HG02970 (cell line): ENCODE results near the gene SMIM35.

ENCODE experiments used
- ATAC-seq: cut with Tn5 transposase; IDR thresholded peaks from one replicate; pipeline ENCODE4 v1.9.1; 2021; ENCODE audit warnings: mild to moderate bottlenecking, moderate library complexity, moderate number of reproducible peaks; ENCODE audit not compliant: unreplicated experiment, low FRiP score

Gene SMIM35

GRCh38 chr11:117972044-117972443 is 114.7 kb downstream of the SMIM35 start:
- ATAC-seq, result no peak

GRCh38 chr11:117970400-117971024 is 116.3 kb downstream of the SMIM35 start:
- no peak for ATAC-seq

GRCh38 chr11:117969160-117969991 is 117.4 kb downstream of the SMIM35 start:
- no peak for ATAC-seq

- ATAC-seq, result no peak
Observed at GRCh38 chr11:117966908-117967307, 119.9 kb downstream of the SMIM35 start.

GRCh38 chr11:117962826-117963225 is 123.9 kb downstream of the SMIM35 start:
- no peak for ATAC-seq

- no peak for ATAC-seq
Observed at GRCh38 chr11:117961896-117962295, 124.9 kb downstream of the SMIM35 start.

GRCh38 chr11:117960406-117960805 is 126.4 kb downstream of the SMIM35 start:
- no peak for ATAC-seq

GRCh38 chr11:117959438-117960149 is 127.2 kb downstream of the SMIM35 start:
- ATAC-seq, result no peak

GRCh38 chr11:117958949-117959348 is 127.8 kb downstream of the SMIM35 start:
- no peak for ATAC-seq
